ENCODE data around the gene TCF12.

Gene TCF12

DNA sequence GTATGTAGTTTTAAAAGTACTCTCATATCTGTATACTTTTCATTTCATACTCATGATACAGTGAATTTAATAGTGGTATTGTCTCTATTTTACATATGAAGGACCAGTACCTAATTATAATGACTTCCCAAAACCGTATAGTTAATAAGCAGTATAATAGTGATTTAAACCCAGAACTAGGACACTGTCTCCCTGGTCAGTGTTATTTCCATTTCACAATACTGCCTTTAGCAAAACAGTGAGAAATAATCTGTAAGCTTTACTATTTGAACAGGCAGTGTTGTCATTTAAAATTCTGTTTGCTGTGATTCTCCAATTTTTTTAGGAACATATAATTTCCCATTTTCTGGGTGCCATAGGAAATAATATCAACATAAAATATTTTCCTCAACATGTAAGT lies 116.2 kb downstream of the TCF12 start:
- H3K4me3 ChIP-seq (replicated peaks; ENCODE audit: low read depth, low read length): no peak overlapping the region
- TF ChIP-seq, protein P1, sequence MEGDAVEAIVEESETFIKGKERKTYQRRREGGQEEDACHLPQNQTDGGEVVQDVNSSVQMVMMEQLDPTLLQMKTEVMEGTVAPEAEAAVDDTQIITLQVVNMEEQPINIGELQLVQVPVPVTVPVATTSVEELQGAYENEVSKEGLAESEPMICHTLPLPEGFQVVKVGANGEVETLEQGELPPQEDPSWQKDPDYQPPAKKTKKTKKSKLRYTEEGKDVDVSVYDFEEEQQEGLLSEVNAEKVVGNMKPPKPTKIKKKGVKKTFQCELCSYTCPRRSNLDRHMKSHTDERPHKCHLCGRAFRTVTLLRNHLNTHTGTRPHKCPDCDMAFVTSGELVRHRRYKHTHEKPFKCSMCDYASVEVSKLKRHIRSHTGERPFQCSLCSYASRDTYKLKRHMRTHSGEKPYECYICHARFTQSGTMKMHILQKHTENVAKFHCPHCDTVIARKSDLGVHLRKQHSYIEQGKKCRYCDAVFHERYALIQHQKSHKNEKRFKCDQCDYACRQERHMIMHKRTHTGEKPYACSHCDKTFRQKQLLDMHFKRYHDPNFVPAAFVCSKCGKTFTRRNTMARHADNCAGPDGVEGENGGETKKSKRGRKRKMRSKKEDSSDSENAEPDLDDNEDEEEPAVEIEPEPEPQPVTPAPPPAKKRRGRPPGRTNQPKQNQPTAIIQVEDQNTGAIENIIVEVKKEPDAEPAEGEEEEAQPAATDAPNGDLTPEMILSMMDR (IDR thresholded peaks at IDR 0.05; ENCODE audit: low read depth, low read length, missing control alignments): no peak
- no peak for DNase-seq (ENCODE audit: extremely low read depth, low read depth)

DNA sequence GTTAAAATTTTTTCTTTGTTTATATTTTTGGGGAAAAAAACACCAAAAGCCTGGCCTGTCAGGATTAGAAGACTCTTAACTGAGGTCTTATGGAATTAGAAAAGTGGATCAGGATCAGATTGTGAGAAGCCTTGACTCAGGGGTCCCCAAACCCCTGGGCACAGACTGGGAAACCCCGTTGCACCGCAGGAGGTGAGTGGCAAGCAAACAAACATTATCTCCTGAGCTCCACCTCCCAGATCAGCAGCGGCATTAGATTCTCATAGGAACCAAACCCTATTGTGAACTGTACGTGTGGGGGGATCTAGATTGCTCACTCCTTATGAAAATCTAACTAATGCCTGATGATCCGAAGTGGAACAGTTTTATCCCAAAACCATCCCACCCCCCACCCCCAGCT lies 117.2 kb downstream of the TCF12 start:
- no peak overlapping the region for H3K4me3 ChIP-seq (replicated peaks; ENCODE audit: low read depth, low read length)
- TF ChIP-seq, protein P1 (IDR thresholded peaks at IDR 0.05; ENCODE audit: low read depth, low read length, missing control alignments): no peak
- DNase-seq (ENCODE audit: extremely low read depth, low read depth): no peak

DNA sequence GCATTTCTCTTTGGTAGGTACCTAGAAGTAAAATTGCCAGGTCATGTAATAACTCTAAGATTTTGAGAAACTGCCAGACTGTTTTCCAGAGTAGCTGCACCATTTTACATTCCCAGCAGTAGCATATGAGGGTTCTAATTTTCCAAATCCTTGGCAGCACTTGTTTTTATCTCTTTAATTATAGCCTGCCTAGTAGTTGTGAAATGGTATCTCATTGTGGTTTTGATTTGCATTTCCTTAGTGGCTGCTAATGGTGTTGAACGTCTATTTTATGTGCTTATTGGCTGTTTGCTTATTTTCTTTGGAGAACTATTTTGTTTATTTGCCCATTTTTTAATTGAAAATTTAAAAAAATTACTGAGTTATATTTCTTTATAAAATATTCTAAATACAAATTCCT lies 117.9 kb downstream of the TCF12 start:
- TF ChIP-seq, protein P1 (IDR thresholded peaks at IDR 0.05; ENCODE audit: low read depth, low read length, missing control alignments): no peak
- H3K4me3 ChIP-seq (replicated peaks; ENCODE audit: low read depth, low read length): no peak overlapping the region
- no peak for DNase-seq (ENCODE audit: extremely low read depth, low read depth)

DNA sequence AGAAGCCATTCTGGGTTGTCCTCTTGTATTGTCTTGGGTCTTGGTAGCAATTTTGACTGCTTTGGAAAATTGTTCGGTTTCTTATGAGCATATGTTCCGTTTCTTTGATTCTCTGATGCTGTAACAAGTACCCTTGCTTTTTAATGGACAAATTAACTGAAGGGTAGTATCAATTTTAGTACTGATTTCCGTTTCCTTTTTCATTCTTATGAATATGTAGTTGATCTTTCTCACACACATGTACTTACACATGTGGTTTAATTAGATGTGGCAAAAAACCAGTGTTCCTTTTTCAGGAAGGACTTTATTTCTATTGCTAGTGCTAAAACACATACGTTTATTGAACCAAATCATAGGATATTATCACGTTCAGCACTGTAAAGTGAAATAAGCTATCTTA lies 119.1 kb downstream of the TCF12 start:
- TF ChIP-seq, protein P1 (IDR thresholded peaks at IDR 0.05; ENCODE audit: low read depth, low read length, missing control alignments): no peak
- no peak for DNase-seq (ENCODE audit: extremely low read depth, low read depth)
- no peak overlapping the region for H3K4me3 ChIP-seq (replicated peaks; ENCODE audit: low read depth, low read length)

DNA sequence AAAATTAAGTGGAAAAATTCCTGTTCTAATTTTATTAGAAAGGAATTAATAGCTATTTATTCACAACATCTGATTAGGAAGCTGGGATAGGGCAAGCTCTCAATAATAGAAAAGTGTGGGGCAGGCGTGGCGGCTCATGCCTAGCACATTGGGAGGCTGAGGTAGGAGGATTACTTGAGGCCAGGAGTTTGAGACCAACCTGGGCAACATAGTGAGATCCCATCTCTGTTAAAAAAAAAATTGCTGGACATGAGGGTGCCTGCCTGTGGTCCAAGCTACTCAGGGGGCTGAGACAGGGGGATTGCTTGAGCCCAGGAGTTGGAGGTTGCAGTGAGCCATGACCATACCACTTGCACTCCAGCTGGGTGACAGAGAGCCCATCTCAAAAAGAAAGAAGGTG lies 119.6 kb downstream of the TCF12 start:
- H3K4me3 ChIP-seq (replicated peaks; ENCODE audit: low read depth, low read length): no peak overlapping the region
- TF ChIP-seq, protein P1 (IDR thresholded peaks at IDR 0.05; ENCODE audit: low read depth, low read length, missing control alignments): no peak
- DNase-seq (ENCODE audit: extremely low read depth, low read depth): no peak

DNA sequence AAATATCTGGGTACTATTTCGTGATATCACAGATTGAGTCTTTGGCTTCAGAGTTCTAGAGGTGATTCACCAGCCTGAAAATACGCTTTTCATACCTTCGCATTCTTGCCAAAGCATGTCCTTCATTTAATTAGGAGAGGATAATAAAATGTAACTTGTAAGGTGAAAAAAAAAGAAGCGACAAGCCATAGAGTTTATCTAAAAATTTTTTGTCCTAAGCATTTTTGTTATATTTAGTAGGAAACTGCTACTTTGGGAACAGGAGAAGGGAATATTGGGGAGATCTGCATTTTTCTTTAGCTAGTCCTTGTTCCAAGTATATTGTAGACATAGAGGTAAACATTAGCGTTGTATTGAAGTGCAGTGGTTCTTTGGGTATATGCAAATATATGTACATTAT lies 120.1 kb downstream of the TCF12 start:
- TF ChIP-seq, protein P1 (IDR thresholded peaks at IDR 0.05; ENCODE audit: low read depth, low read length, missing control alignments): no peak
- DNase-seq (ENCODE audit: extremely low read depth, low read depth): no peak
- H3K4me3 ChIP-seq (replicated peaks; ENCODE audit: low read depth, low read length): no peak overlapping the region

DNA sequence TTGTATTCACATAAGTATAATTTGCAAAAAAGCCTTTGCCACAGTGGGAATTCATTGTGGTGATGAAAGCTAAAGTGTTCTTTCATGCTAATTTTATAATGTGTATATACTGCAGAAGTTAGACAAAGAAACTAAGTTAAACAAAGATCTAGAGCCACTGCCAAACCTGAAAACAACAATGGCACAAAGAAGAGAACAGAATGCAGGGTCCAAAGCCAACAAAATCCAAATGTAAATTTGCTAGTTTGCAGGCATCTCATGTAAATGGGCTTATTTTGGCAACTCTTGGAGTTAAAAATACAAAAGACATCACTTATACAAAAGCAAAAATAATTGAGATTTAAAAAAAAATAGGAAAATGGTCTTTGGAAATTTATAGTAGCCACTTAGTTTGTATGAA lies 123.0 kb downstream of the TCF12 start:
- TF ChIP-seq, protein P1 (IDR thresholded peaks at IDR 0.05; ENCODE audit: low read depth, low read length, missing control alignments): no peak
- DNase-seq (ENCODE audit: extremely low read depth, low read depth): no peak
- H3K4me3 ChIP-seq (replicated peaks; ENCODE audit: low read depth, low read length): no peak overlapping the region

Data from HFF-Myc (cell line).